HCT116 (cell line): ENCODE measurements around the gene KLHL17. TPM values are rescaled to one million over a fixed set of nuclear protein-coding genes. Genes with fewer than 3 reads are reported as not detected.
"Not testable (repeated sequence)": the region's sequence is repeated elsewhere in the genome, so short reads cannot be mapped to it uniquely, and the experiment has no call there.

Experiments used
- ATAC-seq: fragments of 200-7000 bp; cut with Tn5 transposase; 2 replicates; pipeline ENCODE4 v1.9.1; 2020; ENCODE audit warnings: mild to moderate bottlenecking, moderate library complexity
- BruUV-seq: library from RNA; stranded (reverse); fragments of 400-500 nt; replicated peaks from 2 replicates; lab custom pipeline; 2021; lab: Mats Ljungman, UMichigan
- CTCF ChIA-PET: fragments of 300-600 bp; sonication (Branson Sonifier 250); formaldehyde crosslinking; loops from one replicate; lab custom pipeline; 2021; ENCODE audit warnings: antibody characterized with exemption; lab: Charles Lee
- POLR2A ChIA-PET: fragments of 300-600, 350-600 bp; sonication (Branson Sonifier 250); formaldehyde crosslinking; loops from one replicate; lab custom pipeline; 2021; ENCODE audit warnings: antibody characterized with exemption; lab: Charles Lee
- RAD21 ChIA-PET, 2 experiments: fragments of 300-600 bp; sonication (Branson Sonifier 250); formaldehyde crosslinking; loops; one replicate each; lab custom pipeline; 2023; ENCODE audit warnings: low total read pairs in 2 of 2; ENCODE audit not compliant: uncharacterized antibody in 2 of 2, unreplicated experiment in 2 of 2, low non-redundant PET in 1 of 2; lab: Charles Lee
- DNase-seq: peaks from one replicate; pipeline ENCODE4 v3.0.0-alpha.2; 2010; ENCODE audit warnings: low read depth, low spot score
- H2AFZ ChIP-seq: fragments of 200-600 bp; shearing (Covaris generic), sonication (generic); 2 replicates; pipeline ENCODE4 v1.6.1; 2017; ENCODE audit warnings: low read depth, mixed run types, mixed read lengths, antibody characterized with exemption, low read length; ENCODE audit not compliant: poor library complexity, severe bottlenecking
- H3K27ac ChIP-seq: 2 replicates; pipeline ENCODE4 v1.5.1; 2012; ENCODE audit warnings: low read depth, low read length
- H3K27me3 ChIP-seq: fragments of 200-600 bp; sonication (generic); 2 replicates; pipeline ENCODE4 v1.6.1; 2016; ENCODE audit warnings: mixed run types, low read length, mixed read lengths; ENCODE audit not compliant: insufficient read depth
- H3K36me3 ChIP-seq, 2 experiments: fragments of 200-500 bp in 1 of 2; fragments of 200-600 bp in 1 of 2; sonication (Bioruptor generic) in 1 of 2; sonication (generic) in 1 of 2; 2 replicates each; pipeline versions ENCODE4 v1.5.1 to v1.6.1; 2014 to 2016; ENCODE audit warnings: low read length in 2 of 2, inconsistent platforms in 1 of 2, mixed read lengths in 1 of 2, mixed run types in 1 of 2; ENCODE audit not compliant: insufficient read depth in 2 of 2, control insufficient read depth in 1 of 2
- H3K4me1 ChIP-seq, 2 experiments: fragments of 200-600 bp in 1 of 2; sonication (generic) in 1 of 2; 2 replicates each; pipeline versions ENCODE4 v1.5.1 to v1.6.1; 2012 to 2017; ENCODE audit warnings: low read length in 2 of 2, inconsistent platforms in 1 of 2, mild to moderate bottlenecking in 1 of 2, mixed read lengths in 1 of 2, mixed run types in 1 of 2, moderate library complexity in 1 of 2; ENCODE audit not compliant: insufficient read depth in 2 of 2, control insufficient read depth in 1 of 2
- H3K4me2 ChIP-seq: fragments of 200-600 bp; sonication (generic); 2 replicates; pipeline ENCODE4 v1.6.1; 2017; ENCODE audit warnings: mixed run types, low read length, mixed read lengths
- H3K4me3 ChIP-seq, 2 experiments: fragments of 200-600 bp in 1 of 2; sonication (generic) in 1 of 2; replicated peaks in 1 of 2; 2 replicates each; pipeline ENCODE4 v1.5.1; 2011 to 2016; ENCODE audit warnings: low read length in 2 of 2, control low read depth in 1 of 2, low read depth in 1 of 2, mild to moderate bottlenecking in 1 of 2, mixed read lengths in 1 of 2, mixed run types in 1 of 2
- H3K79me2 ChIP-seq: fragments of 200-600 bp; sonication (generic); 2 replicates; pipeline ENCODE4 v1.6.1; 2017; ENCODE audit warnings: mild to moderate bottlenecking, mixed run types, low read length, moderate library complexity, mixed read lengths; ENCODE audit not compliant: insufficient read depth
- H3K9ac ChIP-seq: fragments of 200-600 bp; sonication (generic); 2 replicates; pipeline ENCODE4 v1.6.1; 2016; ENCODE audit warnings: low read length, mixed read lengths
- H3K9me2 ChIP-seq: fragments of 200-600 bp; sonication (generic), shearing (Covaris generic); 2 replicates; pipeline ENCODE4 v1.6.1; 2017; ENCODE audit warnings: mixed run types, mild to moderate bottlenecking, moderate library complexity; ENCODE audit not compliant: insufficient read depth
- H3K9me3 ChIP-seq, 2 experiments: fragments of 200-500 bp in 1 of 2; fragments of 200-600 bp in 1 of 2; sonication (Bioruptor generic) in 1 of 2; sonication (generic) in 1 of 2; 2 replicates each; pipeline ENCODE4 v1.6.1; 2014 to 2017; ENCODE audit warnings: low read length in 2 of 2, mixed read lengths in 2 of 2, inconsistent platforms in 1 of 2, low read depth in 1 of 2, mild to moderate bottlenecking in 1 of 2, mixed run types in 1 of 2, moderate library complexity in 1 of 2; ENCODE audit not compliant: control insufficient read depth in 1 of 2, insufficient read depth in 1 of 2
- H4K20me1 ChIP-seq: fragments of 200-600 bp; sonication (generic), shearing (Covaris generic); 2 replicates; pipeline ENCODE4 v1.6.1; 2017; ENCODE audit warnings: mixed run types, mild to moderate bottlenecking, moderate library complexity; ENCODE audit not compliant: insufficient read depth
- FOSL1 ChIP-seq: IDR thresholded peaks from 2 replicates; pipeline ENCODE4 v1.6.1; 2012; ENCODE audit warnings: low read depth
- SIN3A ChIP-seq: IDR thresholded peaks from 2 replicates; pipeline ENCODE4 v1.6.1; 2012; ENCODE audit warnings: low read depth
- intact Hi-C: fragments of 100-400 bp; cut with micrococcal nuclease; formaldehyde crosslinking; loops from 2 replicates; pipeline ENCODE4 v1.10.0; 2022
- total RNA-seq: library from RNA; stranded (reverse); gene quantifications from one replicate; pipeline ENCODE4 v1.2.1, GENCODE V29; 2021; ENCODE audit not compliant: unreplicated experiment

The KLHL17 gene
- total RNA-seq, 1 experiment from 2014 or later: 100.0 TPM

- no peak for ATAC-seq
Measured at GRCh38 chr1:945688-946556, 14.5 kb upstream of the KLHL17 start.

GRCh38 chr1:946811-947210, 13.6 kb upstream of the KLHL17 start:
- H3K27me3 ChIP-seq, H3K9ac ChIP-seq, H3K9me3 ChIP-seq, BruUV-seq, ATAC-seq, H3K4me3 ChIP-seq, H3K27ac ChIP-seq, intact Hi-C loops, DNase-seq, H3K4me2 ChIP-seq, CTCF ChIA-PET, H4K20me1 ChIP-seq, H2AFZ ChIP-seq, H3K9me2 ChIP-seq, POLR2A ChIA-PET: not testable (repeated sequence)
- peaks cover 27 to 59% of the 10 kb centered on the region in 2 experiments for H3K36me3 ChIP-seq
- peaks cover 14% of the 10 kb centered on the region; the same call in 1 of the 2 replicates for H3K79me2 ChIP-seq
- RAD21 ChIA-PET: interaction anchor here in 1 of 2 experiments (0.8 kb wide), 1 partner anchor 8 kb away, joined by 3 read pairs; no protein-coding TSS in a partner anchor
- peaks cover 13 to 20% of the 10 kb centered on the region in 2 experiments for H3K4me1 ChIP-seq

More at GRCh38 chr1:945688-946556, 14.5 kb upstream of the KLHL17 start:
- no peaks in the 10 kb centered on the region for H4K20me1 ChIP-seq
- ChIA-PET POLR2A (no interaction called here), RAD21 (interaction anchor here in 1 of 2 experiments (0.8 kb wide), 1 partner anchor 9 kb away, joined by 3 read pairs; no protein-coding TSS in a partner anchor), CTCF (no interaction called here)
- DNase-seq: no peak
- H3K27ac ChIP-seq: no peak overlapping the region
- H3K4me1 ChIP-seq: peaks cover 22 to 29% of the 10 kb centered on the region in 2 experiments
- no peaks in the 10 kb centered on the region for H3K9me3 ChIP-seq
- H2AFZ ChIP-seq: no peak overlapping the region
- H3K9ac ChIP-seq: no peak overlapping the region
- no peak for TF ChIP-seq SIN3A
- no peak for TF ChIP-seq FOSL1
- H3K9me2 ChIP-seq: no peaks in the 10 kb centered on the region
- H3K27me3 ChIP-seq: peaks cover 5% of the 10 kb centered on the region; the same call in 1 of the 2 replicates
- H3K4me3 ChIP-seq: no peak overlapping the region
- no TSS peak for BruUV-seq
- peaks cover 9% of the 10 kb centered on the region; the same call in 1 of the 2 replicates for H3K79me2 ChIP-seq
- intact Hi-C loops: no loop called here
- H3K36me3 ChIP-seq: peaks cover 27 to 50% of the 10 kb centered on the region in 2 experiments
- no peak overlapping the region for H3K4me2 ChIP-seq
